GM04504 (cell line): Measurements from ENCODE around the gene KRT76.
"Not testable (repeated sequence)": the region's sequence is repeated elsewhere in the genome, so short reads cannot be mapped to it uniquely, and the experiment has no call there.

Experiments used
- DNase-seq: peaks from one replicate; pipeline ENCODE4 v3.0.0-alpha.2; 2012; ENCODE audit warnings: low read depth

KRT76 gene

GRCh38 chr12:52759695-52760094 is 17.4 kb downstream of the KRT76 start:
- DNase-seq = no peak

- no peak for DNase-seq
Observed at GRCh38 chr12:52759218-52759617, 17.9 kb downstream of the KRT76 start.

GRCh38 chr12:52757449-52758176 is 19.5 kb downstream of the KRT76 start:
- DNase-seq = no peak

GRCh38 chr12:52756281-52756960 is 20.7 kb downstream of the KRT76 start:
- no peak for DNase-seq

GRCh38 chr12:52755533-52755932 is 21.6 kb downstream of the KRT76 start:
- no peak for DNase-seq

GRCh38 chr12:52754135-52754534 is 23.0 kb downstream of the KRT76 start:
- no peak for DNase-seq

GRCh38 chr12:52753283-52753682 is 23.9 kb downstream of the KRT76 start:
- DNase-seq = no peak

GRCh38 chr12:52752516-52752915 is 24.6 kb downstream of the KRT76 start:
- DNase-seq = no peak

- no peak for DNase-seq
Observed at GRCh38 chr12:52751795-52752194, 25.4 kb downstream of the KRT76 start.

GRCh38 chr12:52750532-52750931 is 26.6 kb downstream of the KRT76 start:
- not testable (repeated sequence) for DNase-seq

- no peak for DNase-seq
Observed at GRCh38 chr12:52749827-52750226, 27.3 kb downstream of the KRT76 start.

- no peak for DNase-seq
Observed at GRCh38 chr12:52748578-52748977, 28.6 kb downstream of the KRT76 start.

- no peak for DNase-seq
Observed at GRCh38 chr12:52745554-52745953, 31.6 kb downstream of the KRT76 start.

- DNase-seq = no peak
Observed at GRCh38 chr12:52744493-52745156, 32.5 kb downstream of the KRT76 start.

GRCh38 chr12:52742822-52743457 is 34.2 kb downstream of the KRT76 start:
- DNase-seq = no peak

GRCh38 chr12:52742196-52742580 is 35.0 kb downstream of the KRT76 start:
- DNase-seq = no peak

- peak; percentile 18 for DNase-seq
Observed at GRCh38 chr12:52741375-52742195, 35.6 kb downstream of the KRT76 start.

GRCh38 chr12:52740584-52740983 is 36.6 kb downstream of the KRT76 start:
- no peak for DNase-seq

- no peak for DNase-seq
Observed at GRCh38 chr12:52739963-52740362, 37.2 kb downstream of the KRT76 start.

GRCh38 chr12:52735816-52736632 is 41.1 kb downstream of the KRT76 start:
- no peak for DNase-seq

GRCh38 chr12:52735106-52735505 is 42.0 kb downstream of the KRT76 start:
- no peak for DNase-seq
